Esophagus squamous epithelium (tissue), 4 donors: Measurements from ENCODE around the gene BLOC1S4.
A peak's percentile ranks its signal among the peaks of the same experiment; 100 is the strongest.

Experiments
- POLR2A ChIP-seq, 4 donors: fragments of 450-650 bp; IDR thresholded peaks; one replicate each; pipeline ENCODE4 v1.6.1; 2017; ENCODE audit warnings: antibody characterized with exemption in 4 of 4, mild to moderate bottlenecking in 4 of 4, moderate library complexity in 3 of 4
- TF ChIP-seq, protein P1 (sequence below), 6 experiments: fragments of 450-650 bp in 4 of 6; fragments of 200-600 bp in 2 of 6; sonication (generic) in 2 of 6; IDR thresholded peaks; one replicate each; pipeline ENCODE4 v1.5.1; 2016 to 2019; ENCODE audit warnings: antibody characterized with exemption in 6 of 6, mild to moderate bottlenecking in 4 of 6, moderate library complexity in 4 of 6

- TF ChIP-seq, protein P1, sequence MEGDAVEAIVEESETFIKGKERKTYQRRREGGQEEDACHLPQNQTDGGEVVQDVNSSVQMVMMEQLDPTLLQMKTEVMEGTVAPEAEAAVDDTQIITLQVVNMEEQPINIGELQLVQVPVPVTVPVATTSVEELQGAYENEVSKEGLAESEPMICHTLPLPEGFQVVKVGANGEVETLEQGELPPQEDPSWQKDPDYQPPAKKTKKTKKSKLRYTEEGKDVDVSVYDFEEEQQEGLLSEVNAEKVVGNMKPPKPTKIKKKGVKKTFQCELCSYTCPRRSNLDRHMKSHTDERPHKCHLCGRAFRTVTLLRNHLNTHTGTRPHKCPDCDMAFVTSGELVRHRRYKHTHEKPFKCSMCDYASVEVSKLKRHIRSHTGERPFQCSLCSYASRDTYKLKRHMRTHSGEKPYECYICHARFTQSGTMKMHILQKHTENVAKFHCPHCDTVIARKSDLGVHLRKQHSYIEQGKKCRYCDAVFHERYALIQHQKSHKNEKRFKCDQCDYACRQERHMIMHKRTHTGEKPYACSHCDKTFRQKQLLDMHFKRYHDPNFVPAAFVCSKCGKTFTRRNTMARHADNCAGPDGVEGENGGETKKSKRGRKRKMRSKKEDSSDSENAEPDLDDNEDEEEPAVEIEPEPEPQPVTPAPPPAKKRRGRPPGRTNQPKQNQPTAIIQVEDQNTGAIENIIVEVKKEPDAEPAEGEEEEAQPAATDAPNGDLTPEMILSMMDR (IDR thresholded peaks at IDR 0.05) = peak in 3 of 6 experiments; percentile 13 to 37 (median 15)
- TF ChIP-seq POLR2A (IDR thresholded peaks at IDR 0.05) = no peak
These were observed 14.6 kb upstream of the BLOC1S4 start for GRCh38 chr4:6701371-6701770.
